K562 (cell line): ENCODE results near the gene ARPC4. TPM values are rescaled to one million over a fixed set of nuclear protein-coding genes. Genes with fewer than 3 reads are reported as not detected.

ENCODE experiments used
- CBFA2T3 ChIP-seq: fragments of 450-650 bp; IDR thresholded peaks from 2 replicates; pipeline ENCODE4 v1.6.1; 2017
- CBFB ChIP-seq: sonication (generic); formaldehyde crosslinking; IDR thresholded peaks from 2 replicates; pipeline ENCODE4 v1.4.0; 2020; ENCODE audit warnings: mild to moderate bottlenecking, missing genetic modification reagents
- EHMT2 ChIP-seq: fragments of 450-650 bp; IDR thresholded peaks from 2 replicates; pipeline ENCODE4 v1.6.1; 2018; ENCODE audit warnings: antibody characterized with exemption
- KAT7 ChIP-seq: sonication (generic); formaldehyde crosslinking; IDR thresholded peaks from 2 replicates; pipeline ENCODE4 v1.8.0; 2022; ENCODE audit warnings: missing genetic modification reagents, mild to moderate bottlenecking, borderline replicate concordance
- NBN ChIP-seq: fragments of 450-650 bp; IDR thresholded peaks from 2 replicates; pipeline ENCODE4 v1.6.1; 2016; ENCODE audit warnings: low read depth, mild to moderate bottlenecking
- NFRKB ChIP-seq: fragments of 450-650 bp; IDR thresholded peaks from 2 replicates; pipeline ENCODE4 v1.6.1; 2016; ENCODE audit warnings: low read depth
- POLR2AphosphoS5 ChIP-seq: IDR thresholded peaks from 2 replicates; pipeline ENCODE4 v1.6.1; 2011; ENCODE audit warnings: mild to moderate bottlenecking, low read depth, low read length, moderate library complexity; ENCODE audit not compliant: control insufficient read depth, insufficient read depth
- RERE ChIP-seq: sonication (generic); formaldehyde crosslinking; IDR thresholded peaks from 2 replicates; pipeline ENCODE4 v1.8.0; 2023; ENCODE audit warnings: missing genetic modification reagents, mild to moderate bottlenecking, borderline replicate concordance
- SMAD1 ChIP-seq: fragments of 150-350 bp; IDR thresholded peaks from 2 replicates; pipeline ENCODE4 v1.6.1; 2014; ENCODE audit warnings: low read length, low read depth; ENCODE audit not compliant: partially characterized antibody
- SMARCA4 ChIP-seq: fragments of 450-650 bp; IDR thresholded peaks from 2 replicates; pipeline ENCODE4 v1.6.1; 2016
- ZNF134 ChIP-seq: fragments of 250-450 bp; sonication (Bioruptor Pico); conservative IDR thresholded peaks from 2 replicates; pipeline ENCODE4 v1.4.0; 2020
- ZNF707 ChIP-seq: fragments of 250-450 bp; sonication (Bioruptor Pico); conservative IDR thresholded peaks from 2 replicates; pipeline ENCODE4 v1.8.0; 2022; ENCODE audit warnings: inconsistent platforms, mild to moderate bottlenecking, moderate library complexity
- polyA plus RNA-seq, 8 experiments: library from polyadenylated mRNA; depleted of rRNA in 4 of 8; stranded (reverse) in 5 of 8; unstranded in 3 of 8; fragments of >200 nt; fragmentation: Nextera tagmentation in 2 of 8; fragmentation: Illumina TruSeq in 1 of 8; extraction: Ambion mirVana in 2 of 8; extraction: Trizol in 1 of 8; gene quantifications; 2 replicates each; pipeline versions ENCODE4 v1.2.1 to v1.2.3, GENCODE V29; 2011 to 2014; ENCODE audit warnings: inconsistent platforms in 1 of 8, missing spikeins in 1 of 8
- total RNA-seq, 7 experiments: library from RNA; depleted of rRNA in 6 of 7; stranded (reverse); fragments of >200 nt in 6 of 7; fragmentation: Illumina TruSeq in 2 of 7; extraction: Trizol in 2 of 7; gene quantifications; 2 replicates each; pipeline versions ENCODE4 v1.2.1 to v1.2.3, GENCODE V29; 2011 to 2021; ENCODE audit warnings: low replicate concordance in 1 of 7
- TF ChIP-seq, protein P1 (sequence below): fragments of 450-650 bp; IDR thresholded peaks from 2 replicates; pipeline ENCODE4 v1.7.0; 2016; ENCODE audit warnings: borderline replicate concordance
- TF ChIP-seq, protein P2 (sequence below): fragments of 250-450 bp; sonication (Bioruptor Pico); IDR thresholded peaks from 2 replicates; pipeline ENCODE4 v1.4.0; 2020

ARPC4 gene
- total and polyA plus RNA-seq, 9 of the 15 experiments (the other 6 are each of a cell fraction or from before 2014, with no cell fraction given), result 20.1 to 153 (median 119) TPM

DNA sequence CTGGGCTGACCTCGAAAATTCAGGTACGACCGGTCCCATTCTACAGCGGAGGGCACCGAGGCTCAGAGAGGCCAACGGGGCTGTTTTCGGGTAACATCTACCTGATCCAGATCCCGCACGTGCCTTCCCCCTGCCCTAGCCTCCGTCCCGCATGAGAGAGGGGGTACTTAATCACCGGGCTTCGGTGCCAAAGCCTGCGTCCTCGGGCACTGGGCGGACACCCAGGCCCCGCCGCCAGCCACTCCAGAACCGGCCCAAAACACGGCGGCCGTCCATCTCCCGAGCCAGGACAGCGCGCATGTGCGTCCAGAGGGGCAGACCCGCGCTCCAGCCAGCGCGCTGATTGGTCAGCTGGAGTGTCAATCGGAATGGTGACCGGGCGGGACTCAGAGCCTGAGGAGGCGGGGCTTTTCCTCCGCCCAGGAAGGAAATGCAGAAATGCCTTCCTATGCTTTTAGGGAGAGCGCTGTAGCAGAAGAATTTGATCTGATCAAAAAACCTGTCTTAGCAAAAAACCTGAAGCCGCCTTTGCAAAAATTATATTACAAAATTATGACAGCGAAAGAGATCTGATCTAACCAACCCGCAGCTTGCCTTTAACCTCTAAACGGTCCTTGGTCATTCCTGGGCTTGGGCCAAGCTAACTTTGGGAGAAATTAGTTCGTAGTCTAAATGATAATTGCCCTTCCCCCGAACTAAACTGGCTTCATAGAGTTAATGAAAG, 51.0 kb downstream of the ARPC4 start, which contains the start of gene RPUSD3 (continued):
- TF ChIP-seq RERE (CRISPR knock-in tag), result no peak
- no peak for TF ChIP-seq KAT7 (CRISPR knock-in tag)
- peak; percentile 79 for TF ChIP-seq NFRKB
- no peak for TF ChIP-seq EHMT2
- TF ChIP-seq POLR2AphosphoS5, result peak; percentile 69
- TF ChIP-seq ZNF707, result no peak
- TF ChIP-seq, protein P1, sequence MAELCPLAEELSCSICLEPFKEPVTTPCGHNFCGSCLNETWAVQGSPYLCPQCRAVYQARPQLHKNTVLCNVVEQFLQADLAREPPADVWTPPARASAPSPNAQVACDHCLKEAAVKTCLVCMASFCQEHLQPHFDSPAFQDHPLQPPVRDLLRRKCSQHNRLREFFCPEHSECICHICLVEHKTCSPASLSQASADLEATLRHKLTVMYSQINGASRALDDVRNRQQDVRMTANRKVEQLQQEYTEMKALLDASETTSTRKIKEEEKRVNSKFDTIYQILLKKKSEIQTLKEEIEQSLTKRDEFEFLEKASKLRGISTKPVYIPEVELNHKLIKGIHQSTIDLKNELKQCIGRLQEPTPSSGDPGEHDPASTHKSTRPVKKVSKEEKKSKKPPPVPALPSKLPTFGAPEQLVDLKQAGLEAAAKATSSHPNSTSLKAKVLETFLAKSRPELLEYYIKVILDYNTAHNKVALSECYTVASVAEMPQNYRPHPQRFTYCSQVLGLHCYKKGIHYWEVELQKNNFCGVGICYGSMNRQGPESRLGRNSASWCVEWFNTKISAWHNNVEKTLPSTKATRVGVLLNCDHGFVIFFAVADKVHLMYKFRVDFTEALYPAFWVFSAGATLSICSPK, result no peak; the same call in 1 of the 2 replicates
- 0 out of 2 replicates have a peak, but pooled peaks have one; percentile 74 for TF ChIP-seq CBFB
- TF ChIP-seq CBFA2T3, result no peak
- peak; percentile 1; the same call in 1 of the 2 replicates for TF ChIP-seq NBN
- TF ChIP-seq, protein P2, sequence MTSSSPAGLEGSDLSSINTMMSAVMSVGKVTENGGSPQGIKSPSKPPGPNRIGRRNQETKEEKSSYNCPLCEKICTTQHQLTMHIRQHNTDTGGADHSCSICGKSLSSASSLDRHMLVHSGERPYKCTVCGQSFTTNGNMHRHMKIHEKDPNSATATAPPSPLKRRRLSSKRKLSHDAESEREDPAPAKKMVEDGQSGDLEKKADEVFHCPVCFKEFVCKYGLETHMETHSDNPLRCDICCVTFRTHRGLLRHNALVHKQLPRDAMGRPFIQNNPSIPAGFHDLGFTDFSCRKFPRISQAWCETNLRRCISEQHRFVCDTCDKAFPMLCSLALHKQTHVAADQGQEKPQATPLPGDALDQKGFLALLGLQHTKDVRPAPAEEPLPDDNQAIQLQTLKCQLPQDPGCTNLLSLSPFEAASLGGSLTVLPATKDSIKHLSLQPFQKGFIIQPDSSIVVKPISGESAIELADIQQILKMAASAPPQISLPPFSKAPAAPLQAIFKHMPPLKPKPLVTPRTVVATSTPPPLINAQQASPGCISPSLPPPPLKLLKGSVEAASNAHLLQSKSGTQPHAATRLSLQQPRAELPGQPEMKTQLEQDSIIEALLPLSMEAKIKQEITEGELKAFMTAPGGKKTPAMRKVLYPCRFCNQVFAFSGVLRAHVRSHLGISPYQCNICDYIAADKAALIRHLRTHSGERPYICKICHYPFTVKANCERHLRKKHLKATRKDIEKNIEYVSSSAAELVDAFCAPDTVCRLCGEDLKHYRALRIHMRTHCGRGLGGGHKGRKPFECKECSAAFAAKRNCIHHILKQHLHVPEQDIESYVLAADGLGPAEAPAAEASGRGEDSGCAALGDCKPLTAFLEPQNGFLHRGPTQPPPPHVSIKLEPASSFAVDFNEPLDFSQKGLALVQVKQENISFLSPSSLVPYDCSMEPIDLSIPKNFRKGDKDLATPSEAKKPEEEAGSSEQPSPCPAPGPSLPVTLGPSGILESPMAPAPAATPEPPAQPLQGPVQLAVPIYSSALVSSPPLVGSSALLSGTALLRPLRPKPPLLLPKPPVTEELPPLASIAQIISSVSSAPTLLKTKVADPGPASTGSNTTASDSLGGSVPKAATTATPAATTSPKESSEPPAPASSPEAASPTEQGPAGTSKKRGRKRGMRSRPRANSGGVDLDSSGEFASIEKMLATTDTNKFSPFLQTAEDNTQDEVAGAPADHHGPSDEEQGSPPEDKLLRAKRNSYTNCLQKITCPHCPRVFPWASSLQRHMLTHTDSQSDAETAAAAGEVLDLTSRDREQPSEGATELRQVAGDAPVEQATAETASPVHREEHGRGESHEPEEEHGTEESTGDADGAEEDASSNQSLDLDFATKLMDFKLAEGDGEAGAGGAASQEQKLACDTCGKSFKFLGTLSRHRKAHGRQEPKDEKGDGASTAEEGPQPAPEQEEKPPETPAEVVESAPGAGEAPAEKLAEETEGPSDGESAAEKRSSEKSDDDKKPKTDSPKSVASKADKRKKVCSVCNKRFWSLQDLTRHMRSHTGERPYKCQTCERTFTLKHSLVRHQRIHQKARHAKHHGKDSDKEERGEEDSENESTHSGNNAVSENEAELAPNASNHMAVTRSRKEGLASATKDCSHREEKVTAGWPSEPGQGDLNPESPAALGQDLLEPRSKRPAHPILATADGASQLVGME (CRISPR knock-in tag), result peak; percentile 40; the same call in 1 of the 2 replicates
- TF ChIP-seq ZNF134 (CRISPR knock-in tag), result no peak
- TF ChIP-seq SMAD1, result peak; percentile 18
- TF ChIP-seq SMARCA4, result peak; percentile 36; the same call in 1 of the 2 replicates
